GM21619 (cell line): Measurements from ENCODE around the gene AKR1B1.

Experiments
- ATAC-seq: cut with Tn5 transposase; IDR thresholded peaks from one replicate; pipeline ENCODE4 v1.9.1; 2021; ENCODE audit not compliant: unreplicated experiment

AKR1B1 gene

DNA sequence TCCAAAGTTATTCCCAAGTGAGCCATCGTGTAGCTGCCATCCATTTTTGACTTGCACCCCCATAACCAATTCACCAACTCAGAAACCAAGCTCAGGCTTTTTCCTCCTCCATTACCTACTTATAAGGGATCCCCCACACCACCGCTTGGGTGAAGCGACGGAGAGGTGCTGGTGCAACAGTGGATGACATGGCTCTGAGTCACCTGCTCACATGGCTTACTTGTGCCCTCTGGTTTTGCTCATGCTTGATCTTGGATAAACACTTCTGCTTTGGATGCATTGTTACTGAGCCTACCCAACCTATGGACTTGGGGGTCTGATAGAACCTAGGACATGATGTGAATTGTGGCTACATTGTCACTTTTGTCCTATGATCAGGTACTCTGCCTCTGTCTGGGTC lies 12.0 kb upstream of the AKR1B1 start:
- ATAC-seq = no peak

DNA sequence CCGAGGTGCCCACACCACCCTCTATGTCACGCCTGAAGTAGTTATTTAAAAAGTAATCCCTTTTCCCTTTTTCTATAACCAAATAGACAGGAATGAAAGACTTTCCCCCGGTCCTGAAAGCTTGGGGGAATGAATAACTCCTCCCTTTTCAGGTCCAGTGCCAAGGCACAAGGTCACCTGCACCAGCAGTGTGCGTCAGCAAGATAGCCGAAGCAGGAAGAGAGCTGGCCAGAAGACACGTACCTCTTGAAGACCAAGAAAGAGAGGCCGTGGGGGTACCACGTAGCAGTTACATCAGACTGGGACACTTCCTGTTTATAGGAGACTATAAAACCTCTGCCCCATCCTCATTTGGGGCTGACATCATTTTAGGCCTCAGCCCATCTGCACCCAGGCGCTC lies 10.7 kb upstream of the AKR1B1 start:
- no peak for ATAC-seq

DNA sequence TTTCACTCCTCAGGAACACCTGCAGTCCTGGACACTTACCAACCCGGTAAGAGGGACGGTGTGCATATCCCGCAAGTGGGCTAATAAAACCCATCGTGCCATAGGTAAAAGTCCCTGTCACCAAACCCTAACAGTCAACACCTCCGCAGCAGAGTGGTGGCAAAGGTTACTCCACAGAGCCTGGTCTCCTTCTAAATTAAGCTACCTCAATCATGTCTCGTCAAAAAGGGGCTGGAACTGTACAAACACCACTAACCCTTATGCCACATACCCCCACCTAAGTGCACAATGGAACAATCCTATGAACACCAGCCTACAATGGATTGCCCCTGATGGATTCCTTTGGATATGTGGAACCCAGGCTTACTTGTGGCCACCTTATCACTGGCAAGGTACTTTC lies 9.6 kb upstream of the AKR1B1 start:
- no peak for ATAC-seq

DNA sequence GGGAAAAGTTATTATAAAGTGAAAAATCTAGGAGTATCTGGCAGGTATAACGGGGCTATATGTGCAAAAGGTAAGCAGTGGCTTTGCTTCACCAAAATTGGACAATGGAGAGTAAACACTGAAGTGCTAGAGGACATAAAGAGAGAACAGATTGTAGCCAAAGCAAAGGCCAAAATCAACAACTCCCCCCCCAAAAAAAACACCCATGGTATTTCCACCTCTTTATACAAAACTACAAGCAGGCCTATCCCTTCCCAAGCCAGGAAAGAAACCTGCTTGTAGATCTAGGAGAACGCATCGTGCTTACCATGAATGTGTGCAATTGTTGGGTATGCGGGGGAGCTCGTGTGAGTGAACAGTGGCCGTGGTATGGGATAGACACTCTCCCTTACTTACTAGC lies 9.2 kb upstream of the AKR1B1 start:
- no peak for ATAC-seq

DNA sequence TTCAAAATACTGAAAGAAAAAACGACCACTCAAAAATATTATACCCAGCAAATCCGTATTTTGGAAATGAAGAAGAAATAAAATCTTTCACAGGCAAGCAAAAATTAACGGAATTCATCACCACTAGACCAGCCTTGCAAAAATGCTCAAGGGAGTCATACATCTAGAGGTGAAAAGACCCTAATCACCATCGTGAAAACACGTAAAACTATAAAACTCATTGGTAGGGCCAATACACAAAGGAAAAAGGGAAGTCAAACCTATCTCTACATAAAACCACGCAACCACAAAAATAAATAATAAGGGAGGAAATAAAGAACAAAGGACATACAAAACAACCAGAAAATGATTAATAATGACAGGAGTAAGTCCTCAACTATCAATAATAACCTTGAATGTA lies 6.6 kb upstream of the AKR1B1 start:
- no peak for ATAC-seq

DNA sequence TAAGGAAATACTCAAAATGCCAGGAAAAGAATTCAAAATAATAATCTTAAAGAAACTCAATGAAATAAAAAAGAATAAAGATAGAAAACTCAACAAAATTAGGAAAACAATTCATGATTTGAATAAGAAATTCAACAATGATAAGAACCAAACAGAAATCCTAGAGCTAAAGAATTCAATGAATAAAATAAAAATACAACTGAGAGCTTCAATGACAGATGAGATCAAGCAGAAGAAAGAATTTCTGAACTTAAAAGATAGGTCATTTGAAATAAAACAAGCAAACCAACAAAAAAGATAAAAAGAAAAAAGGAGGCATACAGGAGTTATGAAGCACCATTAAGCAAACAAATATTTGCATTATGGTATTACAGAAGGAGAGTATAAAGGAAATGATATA lies 5.6 kb upstream of the AKR1B1 start:
- no peak for ATAC-seq

DNA sequence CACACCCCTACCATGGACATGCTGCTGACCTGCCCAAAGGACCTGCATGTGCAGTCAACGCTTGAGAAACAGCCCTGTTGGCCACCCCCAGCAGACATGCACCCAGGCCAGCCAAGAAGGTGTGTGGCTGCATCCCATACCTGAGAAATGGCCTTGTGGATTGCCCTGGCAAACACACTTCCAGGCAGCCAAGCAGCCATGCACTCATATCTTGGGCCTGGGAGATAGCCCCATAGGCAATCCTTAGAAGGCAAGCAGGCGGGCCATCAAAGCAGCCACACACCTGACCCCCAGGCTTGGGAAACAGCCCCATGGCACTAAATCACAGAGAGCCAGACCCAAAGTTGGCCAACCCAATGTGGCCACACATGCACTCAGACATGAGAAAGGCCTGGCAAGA lies 4.9 kb upstream of the AKR1B1 start:
- ATAC-seq = no peak

DNA sequence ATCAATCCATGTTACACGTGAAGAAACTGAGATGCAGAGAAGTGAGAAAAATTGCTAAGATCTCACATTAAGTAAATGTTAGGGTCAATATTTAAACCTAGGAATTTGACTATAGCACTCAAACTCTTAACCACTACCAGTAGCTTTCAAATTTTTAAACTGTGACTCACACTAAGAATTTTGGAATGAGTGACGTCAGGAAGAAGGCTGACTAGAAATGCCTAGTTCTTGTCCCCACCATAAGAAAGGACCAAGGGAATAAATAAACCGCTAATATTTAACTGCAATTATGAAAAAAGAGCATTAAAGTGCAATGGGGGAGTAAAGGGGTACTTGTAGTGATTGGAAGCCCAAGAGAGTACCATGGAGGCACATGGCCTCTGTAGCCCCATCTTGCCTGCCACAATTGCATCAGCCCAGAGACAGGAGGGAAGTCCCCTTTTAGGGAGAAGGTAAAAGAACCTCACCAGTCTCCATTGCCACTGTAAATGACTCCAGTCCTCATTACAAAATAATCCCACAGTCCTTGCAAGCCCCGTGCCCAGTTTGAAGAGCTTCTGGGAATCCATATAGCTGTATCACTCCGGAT lies 3.5 kb upstream of the AKR1B1 start:
- no peak for ATAC-seq

DNA sequence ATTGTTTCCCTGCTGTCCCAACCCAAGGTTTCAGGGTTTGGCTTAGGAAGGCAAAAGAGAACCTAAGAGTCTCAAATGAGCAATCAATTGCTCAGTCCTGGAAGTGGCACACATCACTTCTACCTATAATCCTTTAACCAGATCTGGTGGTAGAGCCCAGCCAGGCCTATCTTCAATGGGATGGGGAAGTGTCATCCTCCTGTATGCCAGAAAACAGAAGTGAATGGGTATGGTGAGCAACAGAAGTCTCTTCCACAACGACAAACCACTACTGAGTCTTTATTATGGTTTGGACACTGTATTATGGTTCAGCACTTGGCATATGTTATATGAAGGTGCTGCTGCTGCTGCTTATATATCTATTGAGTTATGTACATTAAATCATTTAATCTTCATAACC lies 3.0 kb upstream of the AKR1B1 start:
- no peak for ATAC-seq

DNA sequence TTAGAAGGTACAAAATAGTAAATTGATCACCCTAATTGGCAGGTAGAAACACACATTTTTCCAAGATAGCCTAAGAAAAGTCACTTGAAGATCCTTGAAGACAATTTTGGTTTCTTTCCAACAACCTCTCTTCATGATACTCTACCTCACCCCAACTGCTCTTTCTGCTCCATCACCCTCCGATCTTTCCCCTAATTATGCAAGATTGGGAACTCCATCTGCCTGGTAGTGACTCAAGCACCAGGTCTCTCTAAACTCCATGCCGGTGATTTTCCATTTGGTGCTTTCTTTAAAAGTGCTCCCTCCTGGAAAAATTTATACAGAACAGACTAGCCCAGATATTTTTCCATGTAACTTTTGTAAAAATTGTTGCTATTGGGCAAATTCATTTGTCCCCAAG lies 1.1 kb upstream of the AKR1B1 start:
- no peak for ATAC-seq

DNA sequence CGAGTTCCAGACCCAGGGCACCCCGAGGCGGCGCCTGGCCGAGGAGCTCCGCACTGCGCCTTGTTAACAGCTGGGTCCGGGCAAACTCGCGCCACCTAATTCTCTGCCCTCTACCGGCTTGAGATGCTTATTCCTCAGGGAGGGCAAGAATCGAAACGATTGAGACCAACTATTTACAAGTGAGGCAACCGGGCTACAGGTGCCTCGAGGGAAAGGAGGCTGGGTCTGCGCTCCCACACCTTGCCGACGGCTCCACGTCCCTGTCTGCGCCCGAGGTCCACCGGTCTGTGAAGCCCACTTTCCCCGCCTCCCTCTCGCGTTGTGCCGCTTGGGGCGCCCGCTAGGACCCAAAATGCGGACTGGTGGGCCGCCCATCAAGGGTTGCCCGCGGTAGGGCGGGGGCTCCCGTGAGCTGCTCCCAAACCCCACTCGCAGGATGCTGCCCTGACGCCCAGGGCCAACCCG lies 527 bp downstream of the AKR1B1 start:
- peak; percentile 46 for ATAC-seq

DNA sequence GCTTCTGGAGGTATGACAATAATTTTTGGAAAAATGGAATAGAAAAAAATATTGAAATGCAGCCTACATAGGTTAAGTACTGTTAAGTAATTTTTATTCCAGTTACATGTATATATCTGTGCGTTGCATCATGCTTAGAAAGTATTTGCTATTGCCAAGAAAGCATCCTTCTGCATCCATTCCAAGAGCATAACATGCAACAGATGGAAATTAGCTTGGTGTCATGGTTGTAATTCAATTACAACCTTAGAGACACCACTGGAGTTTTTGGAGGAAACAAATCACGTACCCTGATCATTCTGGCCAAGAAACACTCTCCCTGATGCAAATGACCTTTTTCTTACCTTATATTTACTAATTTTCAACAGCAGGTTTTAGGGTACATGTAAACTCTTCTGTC lies 1.7 kb downstream of the AKR1B1 start:
- no peak for ATAC-seq

DNA sequence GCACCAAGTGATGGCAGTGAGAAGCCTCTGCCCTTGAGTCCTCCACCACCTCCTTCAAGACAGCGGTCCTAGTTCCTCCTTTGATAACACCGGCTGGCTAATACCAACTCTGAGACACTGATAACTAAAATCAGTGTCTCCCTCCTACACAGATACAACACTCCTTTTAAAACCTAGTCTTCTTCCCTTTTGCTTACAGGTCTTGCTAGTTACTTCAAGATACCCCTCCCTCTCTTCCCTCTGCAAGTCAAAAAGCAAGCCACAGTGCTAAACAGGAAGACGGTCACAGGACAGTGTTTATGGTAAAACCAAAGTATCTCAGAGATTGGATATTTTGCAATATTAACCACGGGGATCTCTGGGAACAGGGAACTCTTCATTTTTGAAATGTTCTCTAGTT lies 4.6 kb downstream of the AKR1B1 start:
- ATAC-seq = no peak

DNA sequence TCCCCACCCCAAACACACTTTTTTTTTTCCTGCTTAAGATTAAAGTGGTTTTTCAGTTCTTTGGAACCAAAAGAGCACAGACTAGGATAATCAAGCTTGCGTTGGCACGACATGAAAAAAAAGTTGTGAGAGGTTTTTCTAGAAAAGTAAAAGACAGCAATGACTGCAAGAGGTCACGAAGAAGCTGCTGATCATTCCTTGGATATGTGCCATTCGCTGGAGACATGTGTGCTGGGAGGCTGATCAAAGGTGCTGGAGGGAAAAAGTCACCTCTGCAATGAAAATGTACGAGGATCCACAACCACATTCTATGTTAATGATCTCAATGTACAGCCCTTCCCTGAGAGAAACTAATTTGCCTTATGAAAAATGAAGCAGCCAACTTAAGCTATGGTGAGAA lies 5.4 kb downstream of the AKR1B1 start:
- no peak for ATAC-seq

DNA sequence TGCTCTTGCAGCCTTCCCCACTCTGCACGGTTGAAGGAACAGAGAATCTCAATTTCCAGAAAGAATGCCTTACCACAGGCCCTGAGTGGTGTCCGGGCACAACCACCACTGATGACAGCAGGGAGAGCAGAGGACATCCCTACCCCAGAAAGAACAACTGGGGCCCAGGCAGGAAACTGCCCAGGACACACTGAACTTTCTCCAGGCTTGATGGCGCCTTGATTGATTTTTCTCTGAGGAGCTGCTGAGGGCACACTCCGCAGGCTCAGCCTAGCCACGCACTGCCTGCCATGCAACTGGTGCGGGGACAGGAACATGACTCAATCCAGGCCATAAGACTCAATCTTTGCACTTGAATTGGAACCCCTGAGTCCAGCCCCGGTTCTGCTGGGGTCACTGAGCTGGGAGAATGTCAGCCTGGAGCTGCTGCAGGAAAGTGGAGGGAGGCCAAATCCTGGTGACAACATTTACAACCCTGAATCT lies 5.9 kb downstream of the AKR1B1 start:
- no peak for ATAC-seq

DNA sequence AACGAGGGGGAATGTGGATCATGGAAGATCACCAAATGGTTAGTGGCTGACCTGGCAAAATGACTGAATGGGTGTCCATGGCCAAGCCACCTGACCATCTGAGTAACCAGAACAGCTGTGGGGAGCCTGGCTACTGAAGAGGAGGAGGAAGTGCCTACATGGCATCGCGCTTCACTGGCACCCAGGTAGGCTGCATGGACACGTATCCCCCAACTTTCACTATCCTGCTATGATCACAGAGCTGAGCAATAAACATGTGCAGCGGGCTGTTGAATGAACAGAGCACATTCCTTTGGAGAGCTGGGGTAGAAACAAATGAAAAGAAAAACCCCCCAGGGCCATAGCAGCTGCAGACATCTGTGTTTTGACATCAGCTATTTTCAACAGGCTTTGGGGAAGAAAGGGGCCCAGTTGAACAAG lies 6.5 kb downstream of the AKR1B1 start:
- no peak for ATAC-seq

DNA sequence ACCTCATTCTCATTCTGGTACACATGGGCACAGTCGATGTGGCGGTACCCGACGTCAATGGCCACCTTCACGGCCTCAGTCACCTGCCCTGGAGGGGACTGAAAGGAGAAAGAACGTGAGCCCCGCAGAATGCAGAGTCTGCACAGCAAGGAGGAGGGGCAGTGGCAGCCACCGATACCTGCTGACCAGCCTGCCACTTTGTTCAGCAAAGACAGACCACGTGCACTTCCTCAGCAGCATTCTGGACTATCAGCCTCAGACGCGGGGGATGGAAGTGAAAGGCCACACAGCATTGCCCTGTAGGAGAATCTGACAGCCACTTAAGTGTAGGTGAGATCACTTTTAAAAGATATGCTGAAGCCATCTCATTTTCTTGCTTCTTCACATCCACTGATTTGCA lies 7.2 kb downstream of the AKR1B1 start:
- no peak for ATAC-seq

DNA sequence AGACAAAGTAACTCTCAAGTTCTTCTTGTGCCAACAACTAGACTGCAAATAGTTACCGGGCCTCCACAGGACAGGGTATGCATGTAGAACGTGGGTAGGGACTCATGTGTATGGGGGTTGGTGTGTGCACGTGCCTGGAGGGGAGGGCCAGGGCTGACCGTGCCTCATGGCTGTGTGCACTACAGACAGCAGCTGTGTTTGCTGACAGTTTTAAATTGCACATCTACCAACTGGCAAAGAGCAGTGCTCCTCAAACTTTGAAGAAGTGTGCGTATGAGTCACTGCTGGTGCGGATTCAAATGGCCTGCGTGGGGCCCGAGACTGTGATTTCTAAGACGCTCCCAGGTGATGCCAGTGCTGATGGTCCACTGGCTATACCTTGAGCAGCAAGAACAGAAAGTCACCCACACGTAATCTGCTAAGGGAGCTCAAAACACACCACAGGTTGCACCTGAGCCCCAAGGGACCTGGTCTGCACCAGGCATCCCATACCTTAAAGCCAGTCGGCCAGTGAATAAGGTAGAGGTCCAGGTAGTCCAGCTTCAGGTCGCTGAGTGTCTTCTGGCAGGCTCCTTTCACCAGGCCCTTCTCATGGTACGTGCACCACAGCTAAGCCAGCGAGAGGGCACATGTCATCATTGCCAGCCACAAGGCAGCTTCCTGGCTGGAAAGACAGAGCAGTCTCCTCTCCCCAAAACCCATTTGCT lies 8.5 kb downstream of the AKR1B1 start:
- ATAC-seq = no peak

DNA sequence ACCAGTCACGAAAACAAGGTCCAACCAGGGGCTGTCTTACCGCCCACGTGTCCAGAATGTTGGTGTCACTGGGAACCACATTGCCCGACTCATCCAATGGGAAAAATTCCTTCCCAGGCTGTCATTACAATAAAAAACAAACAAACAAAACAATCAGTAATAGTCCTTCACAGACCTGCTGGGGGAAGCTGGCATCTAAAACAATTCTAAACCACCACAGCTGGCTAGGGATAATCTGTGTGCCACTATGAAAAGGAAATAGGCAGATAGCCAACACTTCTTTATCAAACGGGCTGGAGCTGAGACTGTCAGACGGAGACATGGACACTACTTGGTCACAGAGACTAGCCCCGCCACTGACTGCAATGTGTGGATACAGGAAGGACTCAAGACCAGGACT lies 9.2 kb downstream of the AKR1B1 start:
- ATAC-seq = no peak

DNA sequence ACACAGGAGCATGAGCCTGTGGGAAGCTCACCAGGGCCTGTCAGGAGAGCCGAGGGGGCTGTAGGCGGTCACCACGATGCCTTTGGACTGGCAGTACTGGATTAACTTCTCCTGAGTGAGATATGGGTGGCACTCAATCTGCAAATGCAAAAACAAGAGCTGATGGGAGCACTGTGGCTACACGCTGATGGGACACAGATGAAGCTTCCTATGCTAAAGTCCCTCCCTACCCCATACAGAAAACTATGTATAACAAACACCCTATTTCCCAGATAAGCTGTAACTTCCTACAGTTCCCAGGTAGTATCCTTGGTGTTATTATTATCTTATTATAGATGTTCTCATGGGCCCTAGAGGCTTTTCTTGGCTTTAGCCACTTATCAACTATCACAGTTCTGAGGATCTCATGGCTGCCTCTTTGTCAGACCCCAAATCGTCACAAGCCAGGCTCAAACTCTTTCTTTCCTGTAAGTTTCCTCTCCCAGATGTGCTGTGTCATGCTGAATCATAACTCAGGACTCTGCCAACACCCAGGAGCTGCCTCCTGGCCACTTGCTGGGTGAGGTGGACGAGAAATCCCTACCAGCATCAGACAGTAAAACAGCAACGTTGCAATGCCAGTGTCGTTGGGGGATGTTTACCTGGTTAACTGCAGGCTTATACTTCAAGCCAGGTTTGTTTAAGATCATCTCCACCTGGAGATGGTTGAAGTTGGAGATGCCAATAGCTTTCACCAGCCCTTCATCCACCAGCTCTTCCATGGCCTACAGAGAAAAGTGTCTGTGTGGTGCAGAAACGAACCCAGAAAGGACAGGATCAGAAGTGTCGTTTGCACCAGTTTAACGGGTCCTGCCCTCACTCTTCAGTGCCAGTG lies 10.3 kb downstream of the AKR1B1 start:
- ATAC-seq = no peak

DNA sequence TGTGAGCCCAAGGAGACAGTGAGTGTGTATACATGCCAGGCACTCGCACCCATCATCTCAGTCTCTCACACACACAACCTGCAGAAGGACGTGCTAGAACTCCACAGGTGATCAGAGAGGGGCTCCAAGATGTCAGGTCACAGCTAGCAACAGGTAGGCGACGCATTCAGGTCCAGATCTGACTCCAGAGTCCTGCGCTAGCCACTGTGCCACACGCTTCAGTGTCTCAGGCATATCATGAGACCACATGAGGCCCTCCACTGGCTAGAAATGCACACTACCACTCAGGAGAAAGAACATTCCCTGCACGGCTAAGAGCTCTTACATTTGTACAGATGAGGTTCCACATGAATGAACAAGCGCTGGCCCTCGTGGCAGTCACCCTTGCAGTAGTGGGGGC lies 11.5 kb downstream of the AKR1B1 start:
- no peak for ATAC-seq

DNA sequence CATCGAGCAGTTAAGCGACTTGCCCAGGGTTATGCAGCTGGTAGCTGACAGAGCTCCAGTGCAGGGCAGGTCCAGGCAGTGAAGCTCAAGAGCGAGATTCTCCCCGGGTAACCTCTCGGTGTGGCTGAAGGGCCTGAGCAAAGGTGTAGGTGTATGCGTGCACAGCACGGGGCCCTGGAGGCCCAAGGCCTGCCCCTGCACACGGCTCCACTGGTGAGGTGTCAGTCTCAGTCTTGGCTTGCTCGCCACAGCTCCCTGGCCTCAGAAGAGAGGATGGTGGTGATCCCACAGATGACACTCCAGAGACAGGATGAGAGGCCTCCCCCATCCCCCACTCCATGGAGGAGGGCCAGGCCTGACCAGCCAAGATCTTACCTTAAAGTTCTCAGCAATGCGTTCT lies 12.0 kb downstream of the AKR1B1 start:
- no peak for ATAC-seq
